GM10266 (cell line): Measurements from ENCODE around the gene BRCA1.
"Not testable (repeated sequence)": the region's sequence is repeated elsewhere in the genome, so short reads cannot be mapped to it uniquely, and the experiment has no call there.

Experiments
- DNase-seq: peaks from one replicate; pipeline ENCODE4 v3.0.0; 2012; ENCODE audit errors: extremely low spot score
- TF ChIP-seq, protein P1 (sequence below): IDR thresholded peaks from 2 replicates; pipeline ENCODE4 v1.5.1; 2012; ENCODE audit warnings: mild to moderate bottlenecking, low read depth; ENCODE audit not compliant: control insufficient read depth, insufficient read depth; ENCODE audit errors: missing control alignments

The BRCA1 gene

DNA sequence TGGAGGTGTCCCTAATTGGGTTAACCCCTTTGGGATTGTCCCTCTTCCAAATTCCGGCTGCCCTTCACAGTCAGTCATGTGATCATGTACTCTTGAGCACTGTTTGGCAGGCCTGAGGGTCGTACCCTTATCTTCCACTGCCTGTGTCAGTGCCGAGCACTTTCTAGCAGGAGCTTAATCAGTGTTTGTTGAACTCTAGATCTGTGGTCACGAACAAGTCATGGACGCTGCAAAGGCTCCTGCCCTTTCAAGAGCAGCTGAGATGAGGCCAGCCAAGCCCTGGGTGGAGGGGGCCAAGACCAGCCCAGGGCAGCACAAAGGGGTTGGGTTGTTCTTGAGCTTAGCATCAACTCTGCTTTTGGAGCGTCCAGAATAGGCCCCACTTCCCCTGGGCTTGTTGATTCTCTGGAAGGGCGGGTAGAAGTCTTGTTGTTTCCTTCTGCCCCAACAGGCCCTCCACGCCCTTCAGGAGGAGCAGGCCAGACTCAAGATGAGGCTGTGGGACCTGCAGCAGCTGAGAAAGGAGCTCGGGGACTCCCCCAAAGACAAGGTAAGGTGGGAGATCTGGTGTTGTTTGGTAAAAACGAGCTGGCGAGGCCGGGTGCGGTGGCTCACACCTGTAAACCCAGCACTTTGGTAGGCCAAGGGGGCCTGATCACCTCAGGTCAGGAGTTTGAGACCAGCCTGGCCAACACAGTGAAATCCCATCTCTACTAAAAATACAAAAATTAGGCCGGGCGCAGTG, 113.3 kb downstream of the BRCA1 start:
- no peak for DNase-seq
- TF ChIP-seq, protein P1, sequence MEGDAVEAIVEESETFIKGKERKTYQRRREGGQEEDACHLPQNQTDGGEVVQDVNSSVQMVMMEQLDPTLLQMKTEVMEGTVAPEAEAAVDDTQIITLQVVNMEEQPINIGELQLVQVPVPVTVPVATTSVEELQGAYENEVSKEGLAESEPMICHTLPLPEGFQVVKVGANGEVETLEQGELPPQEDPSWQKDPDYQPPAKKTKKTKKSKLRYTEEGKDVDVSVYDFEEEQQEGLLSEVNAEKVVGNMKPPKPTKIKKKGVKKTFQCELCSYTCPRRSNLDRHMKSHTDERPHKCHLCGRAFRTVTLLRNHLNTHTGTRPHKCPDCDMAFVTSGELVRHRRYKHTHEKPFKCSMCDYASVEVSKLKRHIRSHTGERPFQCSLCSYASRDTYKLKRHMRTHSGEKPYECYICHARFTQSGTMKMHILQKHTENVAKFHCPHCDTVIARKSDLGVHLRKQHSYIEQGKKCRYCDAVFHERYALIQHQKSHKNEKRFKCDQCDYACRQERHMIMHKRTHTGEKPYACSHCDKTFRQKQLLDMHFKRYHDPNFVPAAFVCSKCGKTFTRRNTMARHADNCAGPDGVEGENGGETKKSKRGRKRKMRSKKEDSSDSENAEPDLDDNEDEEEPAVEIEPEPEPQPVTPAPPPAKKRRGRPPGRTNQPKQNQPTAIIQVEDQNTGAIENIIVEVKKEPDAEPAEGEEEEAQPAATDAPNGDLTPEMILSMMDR: no peak

DNA sequence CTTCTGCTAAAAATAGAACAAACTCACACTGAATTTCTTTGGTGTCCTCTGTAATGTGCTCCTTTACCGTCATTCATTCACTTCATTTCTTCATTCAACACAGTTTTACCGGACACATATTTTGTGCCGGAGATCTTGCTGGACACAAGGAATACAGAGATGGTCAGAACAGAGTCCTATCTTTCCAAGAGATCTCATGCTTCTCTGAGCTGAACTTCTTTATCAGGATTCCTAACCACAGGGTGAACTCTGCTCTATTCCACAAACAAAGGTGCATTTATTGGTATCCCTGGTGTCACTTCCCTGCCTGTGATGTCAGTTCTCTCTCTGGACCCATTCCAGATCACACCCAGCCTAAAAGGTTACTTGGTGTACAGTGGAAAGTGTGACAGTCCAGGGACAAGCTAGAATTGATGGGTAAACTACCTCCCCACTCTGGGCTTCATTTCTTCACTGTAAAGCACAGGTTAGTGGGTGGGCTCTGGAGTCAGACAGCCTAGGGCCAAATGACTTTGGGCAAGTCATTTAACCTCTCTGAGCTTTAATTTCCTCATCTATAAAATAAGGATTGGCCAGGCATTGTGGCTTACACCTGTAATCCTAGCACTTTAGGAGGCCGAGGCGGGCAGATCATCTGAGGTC, 114.4 kb downstream of the BRCA1 start:
- no peak for DNase-seq
- TF ChIP-seq, protein P1: no peak

DNA sequence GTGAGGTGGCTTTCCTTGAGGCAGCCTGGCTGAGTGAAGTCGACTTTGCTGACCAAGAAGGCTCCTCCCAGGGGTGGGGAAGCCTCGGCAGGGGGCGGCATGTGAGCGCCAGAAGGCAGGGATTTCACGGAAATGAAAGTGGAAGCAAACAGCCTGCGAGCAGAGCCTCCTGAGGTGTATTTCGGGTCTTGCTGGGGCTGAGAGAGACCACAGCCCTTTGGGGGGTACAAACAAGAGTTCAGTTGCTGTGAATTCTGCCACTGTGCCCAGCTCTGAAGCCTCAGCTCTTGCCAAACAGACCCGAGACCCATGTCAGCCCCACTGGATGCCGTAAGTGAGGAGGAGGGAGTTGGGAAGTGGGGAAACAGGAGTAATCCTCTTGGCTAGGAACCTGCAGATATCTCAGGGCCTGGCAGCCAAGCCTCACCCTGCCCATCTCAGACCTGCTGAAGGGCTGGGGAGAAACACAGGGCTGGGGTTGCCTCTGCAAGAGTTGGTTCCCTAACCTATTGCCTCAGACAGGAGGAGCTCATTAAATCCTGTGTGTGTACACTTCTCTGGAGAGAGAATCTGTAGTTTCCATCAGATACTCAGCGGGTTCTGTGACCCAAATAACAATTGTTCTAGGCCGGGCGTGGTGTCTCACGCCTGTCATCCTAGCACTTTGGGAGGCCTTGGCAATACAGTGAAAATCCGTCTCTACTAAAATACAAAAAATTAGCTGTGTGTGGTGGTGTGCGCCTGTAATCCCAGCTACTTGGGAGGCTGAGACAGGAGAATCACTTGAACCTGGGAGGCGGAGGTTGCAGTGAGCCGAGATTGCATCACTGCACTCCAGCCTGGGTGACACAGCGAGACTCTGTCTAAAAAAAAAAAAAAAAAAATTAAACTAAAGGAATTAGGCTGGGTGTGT, 118.3 kb downstream of the BRCA1 start, which contains the start of gene IFI35:
TSS of gene IFI35 (plus strand) at position 146 of the 913 bp plus-strand sequence. CDS start at position 310, 164 bp downstream.
- peak; percentile 85 for DNase-seq
- TF ChIP-seq, protein P1: peak; percentile 61

DNA sequence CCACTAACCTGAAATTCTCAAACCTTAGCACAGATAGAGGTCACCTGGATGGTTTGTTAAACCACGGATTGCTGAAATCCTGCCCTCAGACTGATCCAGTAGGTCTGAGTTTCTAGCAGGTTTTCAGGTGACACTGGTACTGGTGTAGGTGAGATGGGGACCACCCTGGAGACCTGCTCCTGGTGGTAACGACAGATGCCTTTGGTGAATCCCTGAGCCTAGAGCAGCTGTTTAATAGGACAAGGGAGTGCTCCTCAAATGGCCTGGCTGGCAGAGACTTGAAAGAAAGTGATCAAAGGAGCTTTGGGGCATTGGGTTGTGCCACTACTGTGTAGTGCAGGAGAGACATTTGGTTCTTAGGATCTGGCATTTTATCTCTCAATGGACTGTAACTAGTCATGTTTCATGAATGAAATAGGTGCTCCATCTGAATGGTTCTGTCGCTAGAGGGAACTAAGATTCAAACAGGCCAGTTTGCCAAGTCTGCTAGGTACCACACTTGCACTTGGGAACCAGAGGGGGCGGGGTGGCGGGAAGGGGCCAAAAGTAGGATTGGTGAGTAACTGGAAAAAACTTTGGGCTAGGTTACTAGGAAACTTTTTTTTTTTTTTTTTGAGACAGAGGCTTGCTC, 121.5 kb downstream of the BRCA1 start:
- TF ChIP-seq, protein P1: no peak
- no peak for DNase-seq

DNA sequence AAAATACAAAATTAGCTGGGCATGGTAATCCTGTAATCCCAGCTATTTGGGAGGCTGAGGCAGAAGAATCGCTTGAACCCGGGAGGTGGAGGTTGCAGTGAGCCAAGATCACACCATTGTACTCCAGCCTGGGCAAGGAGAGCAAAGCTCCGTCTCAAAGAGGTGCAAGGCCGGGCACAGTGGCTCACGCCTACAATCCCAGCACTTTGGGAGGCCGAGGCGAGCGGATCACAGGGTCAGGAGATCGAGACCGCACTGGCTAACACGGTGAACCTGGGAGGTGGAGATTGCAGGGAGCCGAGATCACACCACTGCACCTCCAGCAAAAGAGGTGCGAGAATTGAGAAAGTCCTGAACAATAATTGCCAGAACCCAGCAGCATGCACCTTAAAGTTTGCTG, 124.3 kb downstream of the BRCA1 start:
- not testable (repeated sequence) for DNase-seq

DNA sequence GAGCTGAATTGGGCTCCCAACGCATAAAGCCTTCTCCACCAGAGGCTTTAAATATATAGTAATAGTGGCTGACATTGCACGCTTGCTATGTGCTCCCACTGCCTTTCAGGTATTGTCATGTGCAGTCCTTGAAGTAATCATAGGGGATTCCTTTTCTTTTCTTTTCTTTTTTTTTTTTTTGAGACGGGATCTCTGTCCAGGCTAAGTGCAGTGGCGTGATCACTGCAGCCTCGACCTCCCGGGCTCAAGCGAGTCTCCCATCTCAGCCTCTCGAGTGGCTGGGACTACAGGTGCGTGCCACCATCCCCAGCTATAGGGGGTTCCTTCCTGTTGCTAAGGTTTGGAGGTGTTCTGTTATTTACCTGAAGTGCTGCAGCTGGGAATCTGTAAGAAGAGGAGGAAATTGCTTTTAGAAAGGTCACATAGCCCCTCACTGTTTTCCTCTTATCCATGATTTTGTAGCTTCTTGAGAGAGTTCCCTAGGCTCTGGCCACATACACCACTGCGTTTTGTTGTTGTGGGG, 126.1 kb downstream of the BRCA1 start:
- no peak for DNase-seq
- TF ChIP-seq, protein P1: no peak
